Epidermal melanocyte (primary cell): ENCODE measurements around the gene TMEM232.
A peak's percentile ranks its signal among the peaks of the same experiment; 100 is the strongest.

ENCODE experiments used
- DNase-seq: peaks from one replicate; pipeline ENCODE4 v3.0.0; 2011; ENCODE audit warnings: low spot score; ENCODE audit not compliant: insufficient read length

Gene TMEM232

GRCh38 chr5:110517396-110517795 is 209.1 kb downstream of the TMEM232 start:
- DNase-seq: no peak

GRCh38 chr5:110514030-110514429 is 212.4 kb downstream of the TMEM232 start:
- no peak for DNase-seq

DNA sequence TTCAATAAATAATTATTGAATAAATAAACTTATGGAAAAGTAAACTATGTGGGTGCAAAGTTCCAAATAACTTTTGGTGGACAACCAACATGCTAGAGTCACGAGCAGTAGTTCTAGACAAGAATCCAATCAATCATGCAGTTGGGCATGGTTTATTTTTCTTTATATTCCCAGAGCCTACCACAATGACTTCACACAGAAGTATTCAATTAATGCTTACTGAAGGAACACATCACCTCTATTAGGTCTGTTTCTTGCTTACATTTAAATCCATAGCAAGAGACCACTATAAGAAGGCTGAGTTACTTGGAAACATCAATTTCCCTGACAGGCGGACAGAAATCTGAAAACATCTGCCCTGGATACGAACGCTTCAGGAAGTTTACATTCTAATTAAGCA is 214.2 kb downstream of the TMEM232 start:
- no peak for DNase-seq

GRCh38 chr5:110510146-110510545 is 216.3 kb downstream of the TMEM232 start:
- DNase-seq: no peak

DNA sequence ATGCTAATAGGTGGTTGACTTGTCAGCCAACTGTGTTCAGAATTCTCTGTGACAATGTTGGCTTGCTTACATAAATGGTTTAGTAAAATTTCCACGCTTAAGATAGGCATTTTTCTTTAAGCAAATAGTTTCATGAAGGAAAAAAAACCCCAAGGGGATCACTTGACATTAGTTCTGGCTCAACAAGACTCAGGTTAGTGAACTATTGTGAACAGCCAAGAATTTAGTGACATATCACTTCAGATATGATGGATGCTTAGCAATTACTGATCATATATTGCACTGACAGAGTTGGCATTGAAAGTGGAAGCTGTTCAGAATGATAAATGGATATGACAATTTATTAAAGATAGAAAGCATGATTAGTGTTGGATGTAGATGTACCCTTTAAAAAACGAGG is 218.5 kb downstream of the TMEM232 start:
- no peak for DNase-seq

DNA sequence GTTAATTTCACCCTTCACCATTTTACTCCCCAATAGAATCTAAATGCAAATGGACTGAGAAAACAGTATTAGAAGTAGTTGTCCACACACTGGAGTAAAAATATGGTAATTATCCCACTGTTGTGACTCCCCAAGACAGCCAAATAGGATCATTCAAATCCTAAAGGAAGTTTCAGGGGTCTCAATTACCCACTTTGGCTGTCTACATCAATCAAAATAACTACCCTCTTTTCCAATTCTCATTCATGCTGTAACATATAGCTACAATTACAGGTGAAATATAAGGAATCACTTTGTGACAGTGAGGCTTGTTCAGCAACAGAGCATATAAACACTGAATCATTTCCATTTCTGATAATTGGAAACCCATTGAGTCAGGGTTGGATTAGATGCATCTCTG is 220.1 kb downstream of the TMEM232 start:
- DNase-seq: no peak

DNA sequence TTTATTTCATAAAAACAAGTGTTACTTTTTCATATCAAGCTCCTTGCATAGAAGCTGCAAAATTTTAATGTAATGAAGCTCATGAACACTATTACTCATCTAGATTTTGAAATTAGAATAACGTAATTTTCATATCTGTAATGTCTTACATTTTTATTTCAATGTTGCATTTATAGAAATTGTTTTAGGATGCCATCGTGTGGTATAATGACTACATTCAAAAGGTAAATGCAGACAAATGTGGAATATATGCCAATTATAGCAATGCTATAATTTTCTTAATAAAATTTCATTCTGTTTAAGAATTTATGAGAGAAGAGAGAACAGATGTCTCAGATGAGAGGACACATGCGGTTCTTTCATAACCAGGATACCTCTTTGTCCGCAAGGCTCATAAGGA is 230.2 kb downstream of the TMEM232 start:
- no peak for DNase-seq

DNA sequence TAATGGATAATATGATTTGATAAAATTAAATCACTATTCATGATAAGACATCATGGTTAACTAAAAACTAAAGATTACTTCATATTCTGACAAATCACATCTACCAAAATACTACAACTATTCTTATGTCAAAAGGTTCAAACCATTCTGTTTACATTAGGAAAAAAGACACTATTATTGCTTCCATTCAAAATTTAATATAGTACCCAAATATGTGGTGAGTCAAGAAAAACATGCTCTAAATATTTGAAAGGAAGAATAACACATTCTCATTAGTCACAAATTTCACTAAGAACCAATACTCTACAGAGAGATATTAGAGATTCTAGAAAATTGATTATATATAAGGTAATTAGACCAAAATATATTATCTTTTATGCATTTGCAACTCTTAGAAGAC is 234.0 kb downstream of the TMEM232 start:
- no peak for DNase-seq

DNA sequence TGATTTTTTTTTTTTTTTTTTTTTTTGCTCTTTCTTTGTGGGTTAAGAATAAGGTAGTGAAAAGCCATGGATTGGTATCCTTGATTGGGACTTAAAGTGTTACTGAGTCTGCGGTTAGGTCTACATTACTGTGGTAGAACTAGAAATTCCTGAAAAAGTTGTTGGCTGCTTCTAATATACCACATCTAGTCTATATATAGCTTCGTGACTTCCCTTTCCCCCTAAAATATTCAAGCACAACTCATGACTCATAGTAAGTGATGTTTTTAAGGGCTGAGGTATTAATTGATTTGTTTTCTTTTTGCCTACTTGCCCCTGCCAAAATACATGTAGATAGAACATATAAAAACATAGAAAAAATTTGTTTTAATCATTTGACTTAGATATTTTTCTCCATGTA is 247.6 kb downstream of the TMEM232 start:
- DNase-seq: peak; percentile 77

DNA sequence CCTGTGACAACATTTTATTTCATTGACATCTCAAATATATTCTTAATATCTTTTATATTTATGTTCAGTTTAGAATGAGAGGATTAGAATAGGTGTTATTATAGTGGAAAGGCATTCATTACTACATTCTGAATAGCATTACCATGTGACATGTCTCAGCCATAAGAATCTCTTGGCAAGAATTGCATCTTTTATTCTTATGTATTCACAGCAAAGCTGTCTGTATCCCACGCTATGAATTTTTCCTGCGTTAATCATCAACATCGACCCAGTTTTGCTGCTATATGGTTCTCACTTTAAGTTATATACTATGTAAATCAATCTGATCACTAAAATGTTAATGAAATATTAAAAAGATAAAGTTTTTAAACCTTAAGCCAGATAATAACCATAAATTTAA is 248.6 kb downstream of the TMEM232 start:
- DNase-seq: no peak

DNA sequence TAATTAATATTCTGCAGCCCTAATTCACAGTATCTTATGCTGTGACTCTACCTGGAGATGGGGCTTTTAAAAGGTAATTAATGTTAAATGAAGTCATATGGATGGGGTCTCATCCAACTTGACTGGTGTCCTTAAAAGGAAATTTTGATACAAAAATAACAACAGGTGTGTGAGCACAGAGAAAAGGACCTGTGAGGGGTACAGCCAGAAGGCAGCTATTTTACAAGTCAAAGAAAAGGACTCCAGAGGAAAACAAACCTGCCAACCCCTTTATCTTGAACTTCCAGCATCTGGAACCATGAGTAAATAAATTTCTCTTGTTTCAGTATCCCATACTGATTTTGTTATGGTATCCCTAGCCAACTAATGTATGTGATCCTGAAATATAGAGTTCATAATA is 250.3 kb downstream of the TMEM232 start:
- no peak for DNase-seq

DNA sequence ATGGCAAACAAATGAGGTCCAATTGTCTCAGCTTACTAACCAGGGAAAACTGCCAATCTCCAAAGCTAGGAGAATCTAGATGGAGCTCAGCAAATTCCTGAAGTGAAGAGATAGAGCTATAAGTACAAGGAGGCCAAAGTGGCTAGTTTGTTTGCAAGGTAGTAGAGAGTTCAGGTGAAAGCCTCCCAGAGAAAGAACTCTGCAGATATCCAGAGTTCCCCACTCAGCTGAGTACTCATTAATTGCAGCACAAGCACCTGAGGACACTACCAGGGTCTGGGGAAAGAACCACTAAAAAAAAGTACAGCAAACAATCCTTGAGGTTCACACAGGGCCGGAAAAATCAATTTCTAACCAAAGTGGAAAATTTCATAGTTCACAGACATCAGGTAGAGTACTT is 250.9 kb downstream of the TMEM232 start:
- DNase-seq: no peak

DNA sequence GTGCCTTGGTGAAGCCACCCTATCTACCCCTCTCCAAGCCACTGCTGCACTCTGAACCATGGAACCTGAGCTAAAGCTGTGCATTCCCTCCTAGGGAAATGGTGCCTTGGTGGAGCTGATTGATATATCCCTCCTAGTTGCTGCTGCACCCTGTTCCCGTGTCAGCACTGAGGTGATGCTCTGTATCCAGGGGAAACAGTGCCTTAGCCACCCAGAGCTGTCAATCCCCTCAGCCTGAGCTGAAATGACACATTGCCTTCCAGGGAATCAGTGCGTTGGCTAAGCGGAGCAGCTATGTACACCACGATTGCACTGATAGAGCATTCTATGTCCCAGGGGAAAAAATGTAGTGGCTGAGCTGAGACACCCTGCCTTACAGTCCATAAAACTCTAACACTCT is 257.0 kb downstream of the TMEM232 start:
- DNase-seq: no peak

DNA sequence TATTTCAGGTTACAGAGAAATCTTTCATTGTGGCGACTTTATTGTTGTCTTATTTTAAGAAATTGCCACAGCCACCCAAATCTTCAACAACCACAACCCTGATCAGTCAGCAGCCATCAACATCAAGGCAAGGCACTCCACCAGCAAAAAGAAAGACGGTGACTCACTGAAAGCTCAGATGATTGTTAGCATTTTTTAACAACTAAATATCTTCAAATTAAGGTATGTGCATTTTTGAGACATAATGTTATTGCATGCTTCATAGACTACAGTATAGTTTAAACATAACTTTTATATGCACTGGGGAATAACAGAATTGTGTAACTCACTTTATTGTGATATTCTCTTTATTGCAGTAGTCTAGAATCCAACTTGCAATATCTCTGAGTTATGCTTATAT is 263.4 kb downstream of the TMEM232 start:
- no peak for DNase-seq

DNA sequence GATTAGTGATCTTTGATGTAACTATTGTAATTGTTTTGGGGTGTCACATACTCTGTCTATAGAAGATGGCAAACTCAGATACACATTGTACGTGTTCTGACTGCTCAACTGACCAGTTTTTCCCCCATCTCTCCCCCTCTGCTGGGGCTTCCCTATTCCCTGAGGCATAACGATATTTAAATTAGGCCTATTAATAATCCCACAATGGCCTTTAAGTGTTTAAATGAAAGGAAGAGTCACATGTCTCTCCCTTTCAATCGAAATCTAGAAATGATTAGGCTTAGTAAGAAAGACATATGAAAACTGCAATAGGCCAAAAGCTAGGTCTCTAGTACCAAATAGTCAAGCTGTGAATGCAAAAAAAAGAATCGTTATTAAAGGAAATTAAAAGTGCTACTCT is 265.6 kb downstream of the TMEM232 start:
- no peak for DNase-seq

DNA sequence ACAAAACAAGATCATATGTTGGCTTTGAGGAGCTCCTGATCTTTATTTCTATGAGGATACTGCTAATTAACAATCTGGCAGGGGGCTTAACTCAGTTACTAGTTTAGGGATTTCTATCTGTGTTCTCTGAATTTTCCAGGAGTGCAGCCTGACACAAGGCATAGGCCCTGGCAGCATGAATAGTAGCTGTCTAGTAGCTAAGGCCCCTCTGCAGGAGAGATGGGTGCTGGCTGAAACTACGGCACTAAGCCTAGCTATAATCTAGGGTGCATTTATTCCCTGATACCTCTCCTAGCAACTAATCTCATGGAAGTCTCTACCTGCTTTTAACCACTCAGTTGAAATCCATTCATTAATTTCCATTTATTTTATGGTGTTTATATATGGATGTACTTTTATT is 268.2 kb downstream of the TMEM232 start:
- no peak for DNase-seq

DNA sequence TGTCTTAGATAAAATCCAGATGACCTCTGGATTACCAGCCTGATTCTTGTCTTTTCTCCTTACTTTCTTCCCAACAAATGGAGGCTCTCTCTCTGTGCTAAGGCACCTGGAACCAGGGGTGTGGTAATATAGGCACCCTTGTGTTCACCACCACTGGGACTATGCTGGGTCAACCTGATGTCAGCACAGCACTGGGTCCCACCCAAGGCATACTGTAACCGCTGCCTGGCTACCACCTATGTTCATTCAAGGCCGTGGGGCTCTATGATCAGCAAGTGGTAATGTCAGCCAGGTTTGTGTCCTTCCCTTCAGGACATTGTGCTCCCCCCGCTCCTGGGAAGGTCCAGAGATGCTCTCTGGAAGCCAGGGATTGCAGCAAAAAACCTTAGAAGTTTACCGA is 283.6 kb downstream of the TMEM232 start:
- DNase-seq: no peak

GRCh38 chr5:110441035-110441434 is 285.4 kb downstream of the TMEM232 start:
- DNase-seq: peak; percentile 17

GRCh38 chr5:110440058-110440457 is 286.4 kb downstream of the TMEM232 start:
- no peak for DNase-seq

DNA sequence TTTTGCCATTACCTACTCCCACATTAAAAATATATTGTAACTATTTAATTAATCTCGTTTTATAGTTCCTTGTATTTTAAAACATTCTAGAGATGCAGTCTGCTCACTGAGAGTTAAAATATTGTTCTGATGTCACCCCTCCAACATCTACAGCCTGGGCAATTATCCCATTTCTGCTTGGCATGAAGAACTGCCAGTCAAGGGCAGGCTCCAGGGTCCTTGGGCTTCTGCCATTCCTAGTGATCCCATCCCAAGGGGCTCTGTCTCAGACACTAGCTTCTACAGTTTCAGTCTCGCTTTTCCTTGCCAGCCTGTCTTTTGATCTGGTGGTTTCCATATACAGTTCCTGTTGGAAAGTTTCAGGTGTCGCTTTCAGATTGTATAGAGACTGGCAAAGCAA is 287.2 kb downstream of the TMEM232 start:
- DNase-seq: no peak

DNA sequence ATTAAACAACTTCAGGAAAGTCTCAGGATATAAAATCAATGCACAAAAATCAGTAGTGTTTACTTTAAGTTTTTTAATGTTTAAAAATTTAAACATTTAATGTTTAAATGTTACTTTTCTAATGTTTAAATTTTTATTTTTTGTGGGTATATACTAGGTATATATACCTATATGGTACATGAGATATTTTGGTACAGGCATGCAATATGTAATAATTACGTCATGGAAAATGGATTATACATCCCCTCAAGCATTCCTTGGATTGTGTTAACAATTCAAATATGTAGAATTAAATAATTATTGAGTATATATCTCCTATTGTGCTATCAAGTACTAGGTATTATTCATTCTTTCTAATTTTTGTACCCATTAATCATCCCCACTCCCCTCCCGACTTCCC is 291.3 kb downstream of the TMEM232 start:
- no peak for DNase-seq

GRCh38 chr5:110431603-110432002 is 294.9 kb downstream of the TMEM232 start:
- DNase-seq: no peak

DNA sequence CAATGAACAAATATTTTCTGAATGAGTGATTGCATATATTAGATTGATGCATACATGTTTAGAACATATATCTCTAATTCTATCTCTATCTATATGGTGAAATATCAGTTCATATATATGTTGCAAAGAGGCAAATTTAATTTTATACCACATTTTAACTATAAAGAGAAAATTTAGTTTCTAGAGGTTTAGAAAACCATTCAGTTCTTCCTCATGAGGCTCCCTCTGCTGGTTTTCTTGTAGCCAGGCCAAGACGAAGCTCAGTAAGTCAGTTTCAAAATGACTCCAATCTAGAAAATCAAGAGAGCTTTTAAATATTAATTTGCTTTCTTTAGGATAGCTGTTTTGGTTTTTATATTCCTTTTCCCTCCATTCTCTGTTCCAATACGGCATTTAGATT is 312.1 kb downstream of the TMEM232 start:
- no peak for DNase-seq

DNA sequence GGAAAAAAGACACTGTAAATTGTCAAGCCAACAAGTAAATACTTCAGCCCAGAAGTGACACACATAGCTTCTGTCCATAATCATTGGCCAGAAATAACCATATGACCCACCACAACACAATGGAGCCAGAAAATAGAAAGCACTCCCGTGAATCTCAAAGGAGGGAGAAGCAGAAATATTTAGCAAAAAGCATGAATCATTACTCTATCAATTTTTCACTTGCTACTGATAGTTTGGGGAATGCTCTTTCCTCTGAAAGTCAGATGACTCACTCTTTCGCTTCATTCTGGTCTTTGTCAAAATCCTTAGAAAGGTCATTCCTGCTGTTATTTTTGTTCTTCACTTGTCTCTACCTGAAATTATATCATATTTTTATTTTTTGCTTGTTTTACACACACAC is 312.6 kb downstream of the TMEM232 start:
- no peak for DNase-seq

GRCh38 chr5:110409571-110409970 is 316.9 kb downstream of the TMEM232 start:
- DNase-seq: no peak
